WTC11 (cell line): Measurements from ENCODE around the gene KIF19. TPM values are rescaled to one million over a fixed set of nuclear protein-coding genes. Genes with fewer than 3 reads are reported as not detected.

Source experiments
- ATAC-seq: fragments of 200-7000 bp; cut with Tn5 transposase; 2 replicates; pipeline ENCODE4 v1.10.0; 2021; ENCODE audit warnings: mild to moderate bottlenecking, moderate library complexity
- CTCF ChIA-PET: fragments of 300-600 bp; sonication (Branson Sonifier 250); formaldehyde crosslinking; loops from one replicate; lab custom pipeline; 2021; ENCODE audit warnings: antibody characterized with exemption; lab: Charles Lee
- POLR2A ChIA-PET: fragments of 350-600 bp; sonication (Branson Sonifier 250); formaldehyde crosslinking; loops from one replicate; lab custom pipeline; 2021; ENCODE audit warnings: antibody characterized with exemption; lab: Charles Lee
- DNase-seq: peaks from one replicate; pipeline ENCODE4 v3.0.0; 2021; ENCODE audit warnings: low spot score
- H3K27ac Mint-ChIP-seq: 2 replicates; pipeline ENCODE4 v1.8.0; 2021; ENCODE audit warnings: mixed read lengths
- H3K27me3 Mint-ChIP-seq: 2 replicates; pipeline ENCODE4 v1.8.0; 2021; ENCODE audit warnings: low read depth, mild to moderate bottlenecking, moderate library complexity, mixed read lengths
- H3K36me3 Mint-ChIP-seq: 2 replicates; pipeline ENCODE4 v1.8.0; 2021; ENCODE audit warnings: mixed read lengths
- H3K4me1 Mint-ChIP-seq: 2 replicates; pipeline ENCODE4 v1.8.0; 2022; ENCODE audit warnings: mixed read lengths
- H3K4me3 Mint-ChIP-seq: 2 replicates; pipeline ENCODE4 v1.8.0; 2021; ENCODE audit warnings: mild to moderate bottlenecking, moderate library complexity, mixed read lengths
- H3K9me3 Mint-ChIP-seq: 2 replicates; pipeline ENCODE4 v1.8.0; 2021; ENCODE audit warnings: mixed read lengths
- ATF1 ChIP-seq: sonication (generic); formaldehyde crosslinking; IDR thresholded peaks from 2 replicates; pipeline ENCODE4 v1.8.1; 2023; ENCODE audit warnings: mild to moderate bottlenecking, moderate library complexity, missing genetic modification reagents
- CREB1 ChIP-seq: sonication (generic); formaldehyde crosslinking; IDR thresholded peaks from 2 replicates; pipeline ENCODE4 v1.8.0; 2023; ENCODE audit warnings: mild to moderate bottlenecking, missing genetic modification reagents
- ETV6 ChIP-seq: sonication (generic); formaldehyde crosslinking; IDR thresholded peaks from 2 replicates; pipeline ENCODE4 v1.8.1; 2022; ENCODE audit warnings: mild to moderate bottlenecking, missing genetic modification reagents
- GRHL2 ChIP-seq: fragments of 250-450 bp; sonication (Bioruptor Pico); IDR thresholded peaks from 2 replicates; pipeline ENCODE4 v1.8.0; 2022; ENCODE audit warnings: mild to moderate bottlenecking, moderate library complexity; ENCODE audit not compliant: insufficient replicate concordance, severe bottlenecking
- HMGA2 ChIP-seq: fragments of 250-450 bp; sonication (Bioruptor Pico); IDR thresholded peaks from 2 replicates; pipeline ENCODE4 v1.4.0; 2021; ENCODE audit warnings: mild to moderate bottlenecking, moderate library complexity
- IRF2 ChIP-seq: sonication (generic); formaldehyde crosslinking; IDR thresholded peaks from 2 replicates; pipeline ENCODE4 v1.8.0; 2022; ENCODE audit warnings: low read depth, missing genetic modification reagents, borderline replicate concordance
- JAZF1 ChIP-seq: fragments of 250-450 bp; sonication (Bioruptor Pico); IDR thresholded peaks from 2 replicates; pipeline ENCODE4 v1.9.0; 2021; ENCODE audit warnings: moderate library complexity, mild to moderate bottlenecking, inconsistent platforms
- JUN ChIP-seq: sonication (generic); formaldehyde crosslinking; IDR thresholded peaks from 2 replicates; pipeline ENCODE4 v1.8.0; 2023; ENCODE audit warnings: mild to moderate bottlenecking, missing genetic modification reagents
- KAT7 ChIP-seq: sonication (generic); formaldehyde crosslinking; IDR thresholded peaks from 2 replicates; pipeline ENCODE4 v1.8.1; 2023; ENCODE audit warnings: missing genetic modification reagents, mild to moderate bottlenecking, borderline replicate concordance
- MXD4 ChIP-seq: fragments of 250-450 bp; sonication (Bioruptor Pico); IDR thresholded peaks from 2 replicates; pipeline ENCODE4 v1.8.0; 2021; ENCODE audit warnings: mild to moderate bottlenecking, moderate library complexity, borderline replicate concordance
- MYBL2 ChIP-seq: sonication (generic); formaldehyde crosslinking; IDR thresholded peaks from 2 replicates; pipeline ENCODE4 v1.8.1; 2023; ENCODE audit warnings: mild to moderate bottlenecking, moderate library complexity, missing genetic modification reagents
- OVOL2 ChIP-seq: fragments of 250-450 bp; sonication (Bioruptor Pico); IDR thresholded peaks from 2 replicates; pipeline ENCODE4 v1.9.0; 2021; ENCODE audit warnings: mild to moderate bottlenecking, borderline replicate concordance
- PRRX2 ChIP-seq: fragments of 250-450 bp; sonication (Bioruptor Pico); IDR thresholded peaks from 2 replicates; pipeline ENCODE4 v1.8.0; 2021; ENCODE audit warnings: mild to moderate bottlenecking
- SMAD3 ChIP-seq: sonication (generic); formaldehyde crosslinking; IDR thresholded peaks from 2 replicates; pipeline ENCODE4 v1.8.0; 2022; ENCODE audit warnings: missing genetic modification reagents, mild to moderate bottlenecking, borderline replicate concordance
- USF1 ChIP-seq: sonication (generic); formaldehyde crosslinking; IDR thresholded peaks from 2 replicates; pipeline ENCODE4 v1.8.0; 2022; ENCODE audit warnings: mild to moderate bottlenecking, missing genetic modification reagents
- ZNF263 ChIP-seq: sonication (generic); formaldehyde crosslinking; IDR thresholded peaks from 2 replicates; pipeline ENCODE4 v1.8.1; 2022; ENCODE audit warnings: low read depth, mild to moderate bottlenecking, moderate library complexity, missing genetic modification reagents
- total RNA-seq: library from RNA; stranded (reverse); gene quantifications from 3 replicates; pipeline ENCODE4 v1.2.3, GENCODE V29; 2021
- TF ChIP-seq, protein P1 (sequence below): sonication (generic); formaldehyde crosslinking; IDR thresholded peaks from 2 replicates; pipeline ENCODE4 v1.8.0; 2023; ENCODE audit warnings: mild to moderate bottlenecking, missing genetic modification reagents
- TF ChIP-seq, protein P2 (sequence below): sonication (generic); formaldehyde crosslinking; IDR thresholded peaks from 2 replicates; pipeline ENCODE4 v1.8.0; 2022; ENCODE audit warnings: mild to moderate bottlenecking, missing genetic modification reagents
- TF ChIP-seq, protein P3 (sequence below): sonication (generic); formaldehyde crosslinking; IDR thresholded peaks from 2 replicates; pipeline ENCODE4 v1.8.1; 2023; ENCODE audit warnings: mild to moderate bottlenecking, missing genetic modification reagents, borderline replicate concordance
- TF ChIP-seq, protein P4 (sequence below): sonication (generic); formaldehyde crosslinking; IDR thresholded peaks from 2 replicates; pipeline ENCODE4 v1.8.1; 2022; ENCODE audit warnings: mild to moderate bottlenecking, missing genetic modification reagents, moderate library complexity, borderline replicate concordance

KIF19 gene
- total RNA-seq, 1 experiment from 2014 or later: 0.44 TPM

DNA sequence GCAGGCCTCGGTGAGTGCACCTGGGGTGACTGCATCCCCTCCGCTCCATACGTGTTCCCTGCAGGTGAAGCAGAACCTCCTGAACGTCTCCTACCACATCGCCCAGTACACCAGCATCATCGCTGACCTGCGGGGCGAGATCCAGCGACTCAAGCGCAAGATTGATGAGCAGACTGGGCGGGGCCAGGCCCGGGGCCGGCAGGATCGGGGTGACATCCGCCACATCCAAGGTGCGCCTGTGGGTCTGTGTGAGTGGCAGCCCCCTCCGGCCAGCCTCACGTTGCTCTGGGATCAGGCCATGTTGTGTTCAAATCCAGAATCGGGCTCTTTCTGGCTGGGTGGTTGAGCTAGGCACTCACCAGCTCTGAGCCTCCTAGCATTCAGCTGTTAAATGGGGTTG is 23.1 kb downstream of the KIF19 start (continued):
- TF ChIP-seq, protein P1, sequence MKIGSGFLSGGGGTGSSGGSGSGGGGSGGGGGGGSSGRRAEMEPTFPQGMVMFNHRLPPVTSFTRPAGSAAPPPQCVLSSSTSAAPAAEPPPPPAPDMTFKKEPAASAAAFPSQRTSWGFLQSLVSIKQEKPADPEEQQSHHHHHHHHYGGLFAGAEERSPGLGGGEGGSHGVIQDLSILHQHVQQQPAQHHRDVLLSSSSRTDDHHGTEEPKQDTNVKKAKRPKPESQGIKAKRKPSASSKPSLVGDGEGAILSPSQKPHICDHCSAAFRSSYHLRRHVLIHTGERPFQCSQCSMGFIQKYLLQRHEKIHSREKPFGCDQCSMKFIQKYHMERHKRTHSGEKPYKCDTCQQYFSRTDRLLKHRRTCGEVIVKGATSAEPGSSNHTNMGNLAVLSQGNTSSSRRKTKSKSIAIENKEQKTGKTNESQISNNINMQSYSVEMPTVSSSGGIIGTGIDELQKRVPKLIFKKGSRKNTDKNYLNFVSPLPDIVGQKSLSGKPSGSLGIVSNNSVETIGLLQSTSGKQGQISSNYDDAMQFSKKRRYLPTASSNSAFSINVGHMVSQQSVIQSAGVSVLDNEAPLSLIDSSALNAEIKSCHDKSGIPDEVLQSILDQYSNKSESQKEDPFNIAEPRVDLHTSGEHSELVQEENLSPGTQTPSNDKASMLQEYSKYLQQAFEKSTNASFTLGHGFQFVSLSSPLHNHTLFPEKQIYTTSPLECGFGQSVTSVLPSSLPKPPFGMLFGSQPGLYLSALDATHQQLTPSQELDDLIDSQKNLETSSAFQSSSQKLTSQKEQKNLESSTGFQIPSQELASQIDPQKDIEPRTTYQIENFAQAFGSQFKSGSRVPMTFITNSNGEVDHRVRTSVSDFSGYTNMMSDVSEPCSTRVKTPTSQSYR (CRISPR knock-in tag): no peak
- TF ChIP-seq SMAD3 (CRISPR knock-in tag) (no peak), JAZF1 (CRISPR knock-in tag) (no peak), ATF1 (CRISPR knock-in tag) (no peak), JUN (CRISPR knock-in tag) (no peak), IRF2 (CRISPR knock-in tag) (no peak)
- TF ChIP-seq, protein P2, sequence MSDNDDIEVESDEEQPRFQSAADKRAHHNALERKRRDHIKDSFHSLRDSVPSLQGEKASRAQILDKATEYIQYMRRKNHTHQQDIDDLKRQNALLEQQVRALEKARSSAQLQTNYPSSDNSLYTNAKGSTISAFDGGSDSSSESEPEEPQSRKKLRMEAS (CRISPR knock-in tag): no peak
- TF ChIP-seq, all 79 proteins: peak for 0

DNA sequence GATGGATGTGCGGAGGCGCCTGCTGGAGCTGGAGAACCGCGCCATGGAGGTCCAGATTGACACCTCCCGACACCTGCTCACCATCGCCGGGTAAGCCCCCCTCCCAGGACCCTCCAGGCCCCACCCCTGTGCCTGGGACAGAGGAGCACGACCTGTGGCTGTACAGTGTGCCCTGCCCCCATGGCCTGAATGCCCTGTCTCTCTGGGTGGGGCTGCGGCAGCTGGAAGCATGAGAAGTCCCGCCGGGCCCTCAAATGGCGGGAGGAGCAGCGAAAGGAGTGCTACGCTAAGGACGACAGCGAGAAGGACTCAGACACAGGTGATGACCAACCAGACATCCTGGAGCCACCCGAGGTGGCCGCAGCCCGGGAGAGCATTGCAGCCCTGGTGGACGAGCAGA is 24.5 kb downstream of the KIF19 start:
- no peaks in the 10 kb centered on the region for H3K36me3 Mint-ChIP-seq
- no peak for ATAC-seq
- POLR2A ChIA-PET: no interaction called here

More for the DNA sequence above, 24.5 kb downstream of the KIF19 start:
- no peak for DNase-seq
- peaks cover 65% of the 10 kb centered on the region for H3K27me3 Mint-ChIP-seq
- CTCF ChIA-PET: interaction anchor here (1.0 to 4.7 kb wide), 9 partner anchors 12 to 151 kb away, joined by 3 to 48 read pairs (median 13); partner anchors contain the start of genes BTBD17 and GPR142
- TF ChIP-seq, protein P3, sequence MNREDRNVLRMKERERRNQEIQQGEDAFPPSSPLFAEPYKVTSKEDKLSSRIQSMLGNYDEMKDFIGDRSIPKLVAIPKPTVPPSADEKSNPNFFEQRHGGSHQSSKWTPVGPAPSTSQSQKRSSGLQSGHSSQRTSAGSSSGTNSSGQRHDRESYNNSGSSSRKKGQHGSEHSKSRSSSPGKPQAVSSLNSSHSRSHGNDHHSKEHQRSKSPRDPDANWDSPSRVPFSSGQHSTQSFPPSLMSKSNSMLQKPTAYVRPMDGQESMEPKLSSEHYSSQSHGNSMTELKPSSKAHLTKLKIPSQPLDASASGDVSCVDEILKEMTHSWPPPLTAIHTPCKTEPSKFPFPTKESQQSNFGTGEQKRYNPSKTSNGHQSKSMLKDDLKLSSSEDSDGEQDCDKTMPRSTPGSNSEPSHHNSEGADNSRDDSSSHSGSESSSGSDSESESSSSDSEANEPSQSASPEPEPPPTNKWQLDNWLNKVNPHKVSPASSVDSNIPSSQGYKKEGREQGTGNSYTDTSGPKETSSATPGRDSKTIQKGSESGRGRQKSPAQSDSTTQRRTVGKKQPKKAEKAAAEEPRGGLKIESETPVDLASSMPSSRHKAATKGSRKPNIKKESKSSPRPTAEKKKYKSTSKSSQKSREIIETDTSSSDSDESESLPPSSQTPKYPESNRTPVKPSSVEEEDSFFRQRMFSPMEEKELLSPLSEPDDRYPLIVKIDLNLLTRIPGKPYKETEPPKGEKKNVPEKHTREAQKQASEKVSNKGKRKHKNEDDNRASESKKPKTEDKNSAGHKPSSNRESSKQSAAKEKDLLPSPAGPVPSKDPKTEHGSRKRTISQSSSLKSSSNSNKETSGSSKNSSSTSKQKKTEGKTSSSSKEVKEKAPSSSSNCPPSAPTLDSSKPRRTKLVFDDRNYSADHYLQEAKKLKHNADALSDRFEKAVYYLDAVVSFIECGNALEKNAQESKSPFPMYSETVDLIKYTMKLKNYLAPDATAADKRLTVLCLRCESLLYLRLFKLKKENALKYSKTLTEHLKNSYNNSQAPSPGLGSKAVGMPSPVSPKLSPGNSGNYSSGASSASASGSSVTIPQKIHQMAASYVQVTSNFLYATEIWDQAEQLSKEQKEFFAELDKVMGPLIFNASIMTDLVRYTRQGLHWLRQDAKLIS (CRISPR knock-in tag): no peak
- TF ChIP-seq, protein P4, sequence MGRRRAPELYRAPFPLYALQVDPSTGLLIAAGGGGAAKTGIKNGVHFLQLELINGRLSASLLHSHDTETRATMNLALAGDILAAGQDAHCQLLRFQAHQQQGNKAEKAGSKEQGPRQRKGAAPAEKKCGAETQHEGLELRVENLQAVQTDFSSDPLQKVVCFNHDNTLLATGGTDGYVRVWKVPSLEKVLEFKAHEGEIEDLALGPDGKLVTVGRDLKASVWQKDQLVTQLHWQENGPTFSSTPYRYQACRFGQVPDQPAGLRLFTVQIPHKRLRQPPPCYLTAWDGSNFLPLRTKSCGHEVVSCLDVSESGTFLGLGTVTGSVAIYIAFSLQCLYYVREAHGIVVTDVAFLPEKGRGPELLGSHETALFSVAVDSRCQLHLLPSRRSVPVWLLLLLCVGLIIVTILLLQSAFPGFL (CRISPR knock-in tag): no peak
- TF ChIP-seq KAT7 (CRISPR knock-in tag) (no peak), MYBL2 (no peak), ETV6 (CRISPR knock-in tag) (no peak), ZNF263 (CRISPR knock-in tag) (no peak), USF1 (CRISPR knock-in tag) (no peak), PRRX2 (CRISPR knock-in tag) (no peak), HMGA2 (no peak), MXD4 (CRISPR knock-in tag) (no peak), CREB1 (CRISPR knock-in tag) (no peak), GRHL2 (CRISPR knock-in tag) (no peak), JUN (CRISPR knock-in tag) (no peak), OVOL2 (CRISPR knock-in tag) (no peak)
- TF ChIP-seq, protein P1 (CRISPR knock-in tag): no peak
- no peak overlapping the region for H3K4me3 Mint-ChIP-seq
- H3K27ac Mint-ChIP-seq: no peak overlapping the region
- peaks cover 4% of the 10 kb centered on the region; the same call in 1 of the 2 replicates for H3K4me1 Mint-ChIP-seq
- no peaks in the 10 kb centered on the region for H3K9me3 Mint-ChIP-seq
